ENCODE data around the gene SNX22. TPM values are rescaled to one million over a fixed set of nuclear protein-coding genes. Genes with fewer than 3 reads are reported as not detected.
A peak's percentile ranks its signal among the peaks of the same experiment; 100 is the strongest.
"Not testable (repeated sequence)": the region's sequence is repeated elsewhere in the genome, so short reads cannot be mapped to it uniquely, and the experiment has no call there.

SNX22 gene
- total RNA-seq: 1 to 10 TPM in 1 of 4 donors, under 1 TPM in 2, not detected in 1; 0.12 to 1.6 (median 0.39) TPM

- peak in 1 of 2 donors; percentile 85 for DNase-seq (ENCODE audit: low spot score in 2 of 2)
- WGBS, 2 donors: 1 to 5% methylated on average over 17 to 22 of the region's 83 CpGs
- TF ChIP-seq, protein P1, sequence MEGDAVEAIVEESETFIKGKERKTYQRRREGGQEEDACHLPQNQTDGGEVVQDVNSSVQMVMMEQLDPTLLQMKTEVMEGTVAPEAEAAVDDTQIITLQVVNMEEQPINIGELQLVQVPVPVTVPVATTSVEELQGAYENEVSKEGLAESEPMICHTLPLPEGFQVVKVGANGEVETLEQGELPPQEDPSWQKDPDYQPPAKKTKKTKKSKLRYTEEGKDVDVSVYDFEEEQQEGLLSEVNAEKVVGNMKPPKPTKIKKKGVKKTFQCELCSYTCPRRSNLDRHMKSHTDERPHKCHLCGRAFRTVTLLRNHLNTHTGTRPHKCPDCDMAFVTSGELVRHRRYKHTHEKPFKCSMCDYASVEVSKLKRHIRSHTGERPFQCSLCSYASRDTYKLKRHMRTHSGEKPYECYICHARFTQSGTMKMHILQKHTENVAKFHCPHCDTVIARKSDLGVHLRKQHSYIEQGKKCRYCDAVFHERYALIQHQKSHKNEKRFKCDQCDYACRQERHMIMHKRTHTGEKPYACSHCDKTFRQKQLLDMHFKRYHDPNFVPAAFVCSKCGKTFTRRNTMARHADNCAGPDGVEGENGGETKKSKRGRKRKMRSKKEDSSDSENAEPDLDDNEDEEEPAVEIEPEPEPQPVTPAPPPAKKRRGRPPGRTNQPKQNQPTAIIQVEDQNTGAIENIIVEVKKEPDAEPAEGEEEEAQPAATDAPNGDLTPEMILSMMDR (IDR thresholded peaks at IDR 0.05): no peak
- TF ChIP-seq POLR2A (IDR thresholded peaks at IDR 0.05): no peak
- peak within 1 kb of the TSS; percentile 24 for H3K4me3 ChIP-seq (ENCODE audit: low read depth, poor library complexity, severe bottlenecking)
- intact Hi-C loops (cut with DNase I; ENCODE audit: low total_unique reads): loop anchor here (10.0 kb wide), 1 partner anchor 57 kb away; the partner anchor contains the start of genes CIAO2A and SNX1
Measured at GRCh38 chr15:64151727-64152506, at the start of gene SNX22. TSS of gene SNX22 (plus strand) at chr15:64151731. CDS start at chr15:64151776, 45 bp downstream.

- intact Hi-C loops (cut with DNase I; ENCODE audit: low total_unique reads): no loop called here
- H3K4me3 ChIP-seq (ENCODE audit: low read depth, poor library complexity, severe bottlenecking): no peak overlapping the region
- no peak for TF ChIP-seq POLR2A (IDR thresholded peaks at IDR 0.05)
- TF ChIP-seq, protein P1 (IDR thresholded peaks at IDR 0.05): no peak
- WGBS, 2 donors: 87 to 96% methylated on average over 2 of the region's 2 CpGs
- no peak for DNase-seq (ENCODE audit: low spot score in 2 of 2)
Measured at GRCh38 chr15:64102497-64102896, 49.0 kb upstream of the SNX22 start.

DNA sequence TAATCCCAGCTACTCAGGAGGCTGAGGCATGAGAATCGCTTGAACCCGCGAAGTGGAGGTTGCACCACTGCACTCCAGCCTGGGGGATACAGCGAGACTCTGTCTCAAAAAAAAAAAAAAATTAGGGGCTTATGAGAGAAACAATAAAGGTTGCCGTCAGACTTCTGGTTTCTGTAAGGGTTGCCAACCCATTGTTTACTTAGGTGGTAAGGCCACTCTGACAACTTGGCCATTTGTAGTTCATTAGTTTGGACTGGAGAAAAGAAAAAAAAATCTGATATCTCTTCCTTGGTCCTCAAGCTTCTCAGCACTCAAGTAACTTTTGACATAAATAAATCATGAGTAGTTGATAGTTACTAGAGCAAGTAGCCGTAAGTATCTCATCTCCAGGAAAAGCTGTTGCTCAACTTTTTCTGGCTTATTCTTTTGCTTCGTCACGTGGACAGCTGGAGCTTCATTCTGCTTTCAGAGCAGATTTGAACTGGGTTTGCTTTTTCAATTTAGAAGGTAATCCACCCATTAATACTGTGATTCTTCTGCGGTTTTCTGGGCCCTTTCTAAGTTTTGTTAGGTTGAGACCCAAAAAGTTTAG lies 46.3 kb upstream of the SNX22 start:
- DNase-seq (ENCODE audit: low spot score in 2 of 2): peak in 1 of 2 donors; percentile 61
- TF ChIP-seq, protein P1 (IDR thresholded peaks at IDR 0.05): no peak
- TF ChIP-seq POLR2A (IDR thresholded peaks at IDR 0.05): no peak
- intact Hi-C loops (cut with DNase I; ENCODE audit: low total_unique reads): no loop called here
- H3K4me3 ChIP-seq (ENCODE audit: low read depth, poor library complexity, severe bottlenecking): no peak overlapping the region
- 54 to 56% methylated on average over 9 of the region's 9 CpGs for WGBS, 2 donors

GRCh38 chr15:64107337-64107736 lies 44.2 kb upstream of the SNX22 start:
- TF ChIP-seq, protein P1 (IDR thresholded peaks at IDR 0.05): no peak
- TF ChIP-seq POLR2A (IDR thresholded peaks at IDR 0.05): no peak
- 88% methylated on average over 1 of the region's 1 CpG for WGBS, 2 donors
- no peak overlapping the region for H3K4me3 ChIP-seq (ENCODE audit: low read depth, poor library complexity, severe bottlenecking)
- intact Hi-C loops (cut with DNase I; ENCODE audit: low total_unique reads): no loop called here
- DNase-seq (ENCODE audit: low spot score in 2 of 2): no peak

DNA sequence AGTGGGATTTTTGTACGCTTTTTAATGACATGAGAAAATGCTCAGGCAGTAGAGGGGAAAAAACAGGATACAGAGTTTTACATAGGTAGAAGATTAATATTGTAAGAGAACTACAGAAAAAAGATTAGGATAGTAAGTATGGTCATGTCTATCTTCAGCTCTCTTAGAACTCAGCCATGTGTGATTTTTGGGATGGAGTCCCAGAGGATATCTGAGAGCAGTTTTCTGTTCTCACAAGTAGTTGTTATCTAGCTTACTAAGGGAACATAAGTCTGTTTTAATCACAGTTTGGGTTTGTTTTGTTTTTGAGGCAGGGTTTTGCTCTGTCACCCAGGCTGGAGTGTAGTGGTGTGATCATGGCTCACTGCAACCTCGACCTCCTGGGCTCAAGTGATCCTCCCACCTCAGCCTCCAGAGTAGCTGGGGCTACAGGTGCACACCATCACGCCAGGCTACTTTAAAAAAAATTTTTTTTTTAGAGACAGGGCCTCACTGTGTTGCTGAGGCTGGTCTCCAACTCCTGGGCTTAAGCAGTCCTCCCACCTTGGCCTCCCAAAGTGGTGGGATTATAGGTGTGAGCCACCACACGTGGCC lies 41.3 kb upstream of the SNX22 start:
- 90 to 93% methylated on average over 4 of the region's 4 CpGs for WGBS, 2 donors
- DNase-seq (ENCODE audit: low spot score in 2 of 2); intact Hi-C loops (cut with DNase I; ENCODE audit: low total_unique reads); H3K4me3 ChIP-seq (ENCODE audit: low read depth, poor library complexity, severe bottlenecking): not testable (repeated sequence)

Data from lower leg skin (tissue), 4 donors.